ENCODE results near the gene KLHL4. TPM values are rescaled to one million over a fixed set of nuclear protein-coding genes. Genes with fewer than 3 reads are reported as not detected.
"Not testable (repeated sequence)": the region's sequence is repeated elsewhere in the genome, so short reads cannot be mapped to it uniquely, and the experiment has no call there.

Gene KLHL4
- total RNA-seq, 2 experiments from 2014 or later: not detected

DNA sequence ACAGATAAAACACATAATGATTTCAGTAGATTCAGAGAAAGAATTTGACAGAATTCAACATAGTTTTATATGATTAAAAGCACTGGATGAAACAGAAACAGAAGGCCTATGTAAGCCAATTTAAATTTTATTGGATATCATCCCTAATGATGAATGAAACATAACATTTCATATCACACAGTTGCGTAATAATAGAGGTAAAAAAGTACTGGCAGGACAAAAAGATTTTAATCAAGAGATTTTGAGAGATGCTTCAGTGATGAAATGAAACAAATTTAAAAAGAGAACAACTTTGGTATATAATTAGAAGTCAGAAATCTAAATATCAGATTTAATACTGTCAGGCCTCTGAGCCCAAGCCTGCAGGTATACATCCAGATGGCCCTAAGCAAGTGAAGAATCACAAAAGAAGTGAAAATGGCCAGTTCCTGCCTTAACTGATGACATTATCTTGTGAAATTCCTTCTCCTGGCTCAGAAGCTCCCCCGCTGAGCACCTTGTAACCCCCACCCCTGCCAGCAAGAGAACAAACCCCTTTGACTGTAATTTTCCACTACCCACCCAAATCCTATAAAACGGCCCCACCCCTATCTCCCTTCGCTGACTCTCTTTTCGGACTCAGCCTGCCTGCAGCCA is 170.6 kb downstream of the KLHL4 start:
- H3K27me3 Mint-ChIP-seq; DNase-seq; H3K36me3 Mint-ChIP-seq (ENCODE audit: low read depth); H3K4me3 Mint-ChIP-seq; CTCF ChIA-PET; H3K9me3 Mint-ChIP-seq; POLR2A ChIA-PET; H3K4me1 Mint-ChIP-seq; H3K27ac Mint-ChIP-seq: not testable (repeated sequence)

DNA sequence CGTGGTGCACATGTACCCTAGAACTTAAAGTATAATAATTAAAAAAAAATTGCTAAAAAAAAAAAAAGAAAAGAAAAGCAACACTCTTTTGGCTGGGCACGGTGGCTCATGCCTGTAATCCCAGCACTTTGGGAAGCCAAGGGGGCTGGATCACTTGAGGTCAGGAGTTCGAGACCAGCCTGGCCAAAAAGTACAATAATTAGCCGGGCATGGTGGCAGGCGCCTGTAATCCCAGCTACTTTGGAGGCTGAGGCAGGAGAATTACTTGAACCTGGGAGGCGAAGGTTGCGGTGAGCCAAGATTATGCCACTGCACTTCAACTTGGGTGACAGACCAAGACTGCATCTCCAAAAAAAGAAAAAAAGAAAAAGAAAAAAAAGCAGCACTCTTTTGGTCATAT is 171.6 kb downstream of the KLHL4 start:
- H3K27ac Mint-ChIP-seq; H3K4me3 Mint-ChIP-seq; H3K9me3 Mint-ChIP-seq; DNase-seq; H3K4me1 Mint-ChIP-seq; H3K27me3 Mint-ChIP-seq; CTCF ChIA-PET; H3K36me3 Mint-ChIP-seq (ENCODE audit: low read depth); POLR2A ChIA-PET: not testable (repeated sequence)

DNA sequence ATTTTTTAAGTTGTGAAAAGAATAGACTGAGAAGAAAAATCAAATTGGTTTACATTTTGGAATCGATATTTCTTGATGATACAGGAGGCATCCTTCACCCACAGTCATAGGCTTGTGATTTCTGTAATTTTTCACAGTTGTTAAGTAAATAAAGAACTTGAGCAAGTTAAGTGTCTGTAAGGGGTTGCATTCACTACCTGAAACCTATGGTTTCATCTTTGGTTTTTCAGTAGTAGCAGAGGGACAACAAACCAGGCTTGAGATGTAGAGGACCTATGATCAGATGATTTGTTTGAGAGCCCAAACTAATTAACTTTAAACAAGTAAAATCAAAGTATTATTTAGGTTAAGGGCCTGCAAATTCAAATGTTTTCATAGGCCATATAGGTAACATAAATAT is 175.6 kb downstream of the KLHL4 start:
- ChIA-PET POLR2A (no interaction called here), CTCF (no interaction called here)

DNA sequence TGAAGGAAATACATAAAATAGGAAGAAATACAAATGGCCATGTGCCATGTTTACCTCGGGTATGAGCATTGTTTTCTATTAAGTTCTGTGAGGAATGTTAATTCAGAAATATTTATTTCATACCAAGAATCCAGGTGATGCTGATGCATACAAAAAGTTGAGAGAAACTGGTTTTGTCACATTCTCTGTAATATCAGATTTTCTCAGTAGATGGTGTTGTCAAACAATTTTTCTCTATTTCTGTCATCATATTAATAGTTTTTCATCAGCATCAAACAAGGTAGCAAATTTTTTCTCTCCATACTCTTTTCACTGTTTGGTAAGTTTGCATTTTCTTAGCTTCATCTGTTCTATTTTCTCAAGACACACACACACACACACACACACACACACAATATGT is 179.8 kb downstream of the KLHL4 start:
- ChIA-PET CTCF (interaction anchor here (0.7 kb wide), 1 partner anchor 341 kb away, joined by 3 read pairs; no protein-coding TSS in a partner anchor), POLR2A (no interaction called here)
- Mint-ChIP-seq H3K4me3 (no peak overlapping the region), H3K27me3 (no peaks in the 10 kb centered on the region), H3K36me3 (ENCODE audit: low read depth) (no peaks in the 10 kb centered on the region), H3K9me3 (no peaks in the 10 kb centered on the region), H3K4me1 (no peaks in the 10 kb centered on the region), H3K27ac (no peak overlapping the region)
- DNase-seq: no peak

More for the DNA sequence above, 175.6 kb downstream of the KLHL4 start:
- no peak for DNase-seq
- Mint-ChIP-seq H3K4me1 (no peaks in the 10 kb centered on the region), H3K27ac (no peak overlapping the region), H3K36me3 (ENCODE audit: low read depth) (no peaks in the 10 kb centered on the region), H3K27me3 (no peaks in the 10 kb centered on the region), H3K9me3 (peaks cover 2% of the 10 kb centered on the region), H3K4me3 (no peak overlapping the region)

DNA sequence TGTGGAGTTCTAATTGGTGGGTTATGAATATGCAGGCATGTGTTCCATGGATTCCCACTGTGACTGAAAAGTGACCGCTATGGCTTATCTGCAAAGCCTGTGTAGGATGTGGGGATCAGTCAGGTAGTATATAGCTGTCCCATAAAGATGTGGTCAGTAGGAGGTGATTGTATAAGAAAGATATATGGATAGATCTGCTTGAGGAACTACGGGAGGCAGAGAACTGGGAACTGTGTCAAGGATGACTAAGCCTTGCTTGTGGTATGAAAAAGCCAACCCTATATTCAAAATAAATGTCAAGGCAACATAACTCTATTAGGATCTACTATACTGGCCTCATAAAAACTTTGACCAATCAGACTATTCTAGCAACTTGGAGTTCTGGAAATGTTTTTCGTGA is 185.2 kb downstream of the KLHL4 start:
- no peak for DNase-seq
- no peaks in the 10 kb centered on the region for H3K36me3 Mint-ChIP-seq (ENCODE audit: low read depth)
- no peaks in the 10 kb centered on the region for H3K4me1 Mint-ChIP-seq
- H3K27me3 Mint-ChIP-seq: no peaks in the 10 kb centered on the region
- ChIA-PET CTCF (no interaction called here), POLR2A (no interaction called here)
- H3K9me3 Mint-ChIP-seq: peaks cover 3% of the 10 kb centered on the region
- H3K27ac Mint-ChIP-seq: no peak overlapping the region
- no peak overlapping the region for H3K4me3 Mint-ChIP-seq

DNA sequence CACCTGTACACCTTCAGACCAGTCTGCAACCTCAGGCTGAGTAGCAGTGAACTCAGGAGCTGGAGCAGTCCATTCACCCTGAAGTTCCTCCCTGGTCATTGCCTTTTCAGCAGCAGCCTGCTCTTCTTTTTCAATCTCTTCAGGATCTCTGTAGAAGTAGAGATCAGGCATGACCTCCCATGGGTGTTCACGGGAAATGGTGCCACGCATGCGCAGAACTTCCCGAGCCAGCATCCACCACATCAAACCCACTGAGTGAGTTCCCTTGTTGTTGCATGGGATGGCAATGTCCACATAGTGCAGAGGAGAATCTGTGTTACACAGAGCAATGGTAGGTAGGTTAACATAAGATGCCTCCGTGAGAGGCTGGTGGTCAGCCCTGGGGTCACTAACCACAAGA is 185.9 kb downstream of the KLHL4 start:
- H3K9me3 Mint-ChIP-seq; DNase-seq; H3K36me3 Mint-ChIP-seq (ENCODE audit: low read depth); H3K27me3 Mint-ChIP-seq; H3K27ac Mint-ChIP-seq; CTCF ChIA-PET; H3K4me1 Mint-ChIP-seq; POLR2A ChIA-PET; H3K4me3 Mint-ChIP-seq: not testable (repeated sequence)

DNA sequence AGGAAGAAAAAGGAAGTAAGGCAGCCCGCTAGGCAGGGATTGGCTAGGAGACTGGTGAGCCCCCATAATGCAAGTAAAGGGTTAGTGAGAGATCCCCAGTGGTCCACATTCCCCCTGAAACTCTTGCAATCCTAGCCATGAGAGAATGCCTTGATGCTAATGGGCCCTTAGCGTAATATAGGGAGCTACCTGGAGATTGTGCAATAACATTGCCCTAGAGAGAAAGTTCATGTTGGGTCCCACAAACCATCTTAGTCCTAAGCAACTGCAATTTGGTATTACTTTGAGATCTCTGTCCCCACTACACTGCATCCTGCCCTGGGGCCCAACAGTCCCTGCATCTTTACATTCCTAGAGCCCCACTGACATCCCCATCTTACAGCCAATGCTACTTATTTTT is 188.5 kb downstream of the KLHL4 start:
- POLR2A ChIA-PET: no interaction called here
- no peak for DNase-seq
- Mint-ChIP-seq H3K27ac (no peak overlapping the region), H3K4me1 (no peaks in the 10 kb centered on the region), H3K4me3 (no peak overlapping the region), H3K9me3 (peaks cover 8% of the 10 kb centered on the region), H3K36me3 (ENCODE audit: low read depth) (no peaks in the 10 kb centered on the region), H3K27me3 (no peaks in the 10 kb centered on the region)
- CTCF ChIA-PET: no interaction called here

DNA sequence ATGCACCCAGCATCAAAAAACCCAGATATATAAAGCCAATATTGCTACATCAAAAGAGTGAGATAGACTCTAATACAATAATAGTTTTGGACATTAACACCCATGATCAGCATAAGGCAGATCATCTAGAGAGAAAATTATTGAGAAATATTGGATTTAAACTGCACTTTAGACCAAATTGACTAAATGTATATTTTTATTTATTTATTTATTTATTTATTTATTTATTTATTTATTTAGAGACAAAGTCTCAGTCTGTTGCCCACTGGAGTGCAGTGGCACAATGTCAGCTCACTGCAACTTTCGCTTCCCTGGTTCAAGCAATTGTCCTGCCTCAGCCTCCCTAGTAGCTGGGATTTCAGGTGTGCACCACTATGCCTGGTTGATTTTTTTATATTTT is 193.0 kb downstream of the KLHL4 start:
- Mint-ChIP-seq H3K9me3 (peaks cover 8% of the 10 kb centered on the region), H3K27ac (no peak overlapping the region), H3K4me1 (no peaks in the 10 kb centered on the region), H3K27me3 (no peaks in the 10 kb centered on the region), H3K4me3 (no peak overlapping the region), H3K36me3 (ENCODE audit: low read depth) (no peaks in the 10 kb centered on the region)
- ChIA-PET POLR2A (no interaction called here), CTCF (no interaction called here)
- DNase-seq: no peak

Data from activated CD4-positive, alpha-beta T cell treated with anti-CD3 and anti-CD28 coated beads, Interleukin-2, amount 10 ng/mL, durations not matched to agents 7 days and 5 days (primary cell).